Peyer's patch (tissue), 4 donors: ENCODE measurements around the gene RAVER1.

ENCODE experiments used
- CTCF ChIP-seq, 6 experiments: fragments of 450-650 bp in 4 of 6; fragments of 200-600 bp in 2 of 6; sonication (generic) in 1 of 6; IDR thresholded peaks; one replicate each; pipeline ENCODE4 v1.5.1; 2017 to 2019; ENCODE audit warnings: antibody characterized with exemption in 6 of 6, mild to moderate bottlenecking in 3 of 6, moderate library complexity in 1 of 6
- POLR2A ChIP-seq, 2 donors: fragments of 450-650 bp; IDR thresholded peaks; one replicate each; pipeline ENCODE4 v1.5.1; 2017; ENCODE audit warnings: antibody characterized with exemption in 2 of 2, mild to moderate bottlenecking in 2 of 2, moderate library complexity in 2 of 2

- TF ChIP-seq CTCF (IDR thresholded peaks at IDR 0.05) (no peak), POLR2A (IDR thresholded peaks at IDR 0.05) (no peak)
These were observed 11.5 kb upstream of the RAVER1 start for GRCh38 chr19:10344780-10345179.
